Measurements from ENCODE around the gene SLC8A2.

- TF ChIP-seq, protein P1, sequence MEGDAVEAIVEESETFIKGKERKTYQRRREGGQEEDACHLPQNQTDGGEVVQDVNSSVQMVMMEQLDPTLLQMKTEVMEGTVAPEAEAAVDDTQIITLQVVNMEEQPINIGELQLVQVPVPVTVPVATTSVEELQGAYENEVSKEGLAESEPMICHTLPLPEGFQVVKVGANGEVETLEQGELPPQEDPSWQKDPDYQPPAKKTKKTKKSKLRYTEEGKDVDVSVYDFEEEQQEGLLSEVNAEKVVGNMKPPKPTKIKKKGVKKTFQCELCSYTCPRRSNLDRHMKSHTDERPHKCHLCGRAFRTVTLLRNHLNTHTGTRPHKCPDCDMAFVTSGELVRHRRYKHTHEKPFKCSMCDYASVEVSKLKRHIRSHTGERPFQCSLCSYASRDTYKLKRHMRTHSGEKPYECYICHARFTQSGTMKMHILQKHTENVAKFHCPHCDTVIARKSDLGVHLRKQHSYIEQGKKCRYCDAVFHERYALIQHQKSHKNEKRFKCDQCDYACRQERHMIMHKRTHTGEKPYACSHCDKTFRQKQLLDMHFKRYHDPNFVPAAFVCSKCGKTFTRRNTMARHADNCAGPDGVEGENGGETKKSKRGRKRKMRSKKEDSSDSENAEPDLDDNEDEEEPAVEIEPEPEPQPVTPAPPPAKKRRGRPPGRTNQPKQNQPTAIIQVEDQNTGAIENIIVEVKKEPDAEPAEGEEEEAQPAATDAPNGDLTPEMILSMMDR (IDR thresholded peaks at IDR 0.05 in 4 of 5, conservative IDR thresholded peaks at IDR 0.05 in 1 of 5) = no peak
- no peak for TF ChIP-seq POLR2A (IDR thresholded peaks at IDR 0.05)
These were observed 80.9 kb downstream of the SLC8A2 start for GRCh38 chr19:47390533-47391488.

Data from gastrocnemius medialis (tissue), 4 donors.